HG03432 (cell line): Measurements from ENCODE around the gene PSD2.
"Not testable (repeated sequence)": the region's sequence is repeated elsewhere in the genome, so short reads cannot be mapped to it uniquely, and the experiment has no call there.

ENCODE experiments used
- ATAC-seq: cut with Tn5 transposase; IDR thresholded peaks from one replicate; pipeline ENCODE4 v1.9.1; 2021; ENCODE audit warnings: mild to moderate bottlenecking, moderate library complexity; ENCODE audit not compliant: unreplicated experiment

The PSD2 gene

DNA sequence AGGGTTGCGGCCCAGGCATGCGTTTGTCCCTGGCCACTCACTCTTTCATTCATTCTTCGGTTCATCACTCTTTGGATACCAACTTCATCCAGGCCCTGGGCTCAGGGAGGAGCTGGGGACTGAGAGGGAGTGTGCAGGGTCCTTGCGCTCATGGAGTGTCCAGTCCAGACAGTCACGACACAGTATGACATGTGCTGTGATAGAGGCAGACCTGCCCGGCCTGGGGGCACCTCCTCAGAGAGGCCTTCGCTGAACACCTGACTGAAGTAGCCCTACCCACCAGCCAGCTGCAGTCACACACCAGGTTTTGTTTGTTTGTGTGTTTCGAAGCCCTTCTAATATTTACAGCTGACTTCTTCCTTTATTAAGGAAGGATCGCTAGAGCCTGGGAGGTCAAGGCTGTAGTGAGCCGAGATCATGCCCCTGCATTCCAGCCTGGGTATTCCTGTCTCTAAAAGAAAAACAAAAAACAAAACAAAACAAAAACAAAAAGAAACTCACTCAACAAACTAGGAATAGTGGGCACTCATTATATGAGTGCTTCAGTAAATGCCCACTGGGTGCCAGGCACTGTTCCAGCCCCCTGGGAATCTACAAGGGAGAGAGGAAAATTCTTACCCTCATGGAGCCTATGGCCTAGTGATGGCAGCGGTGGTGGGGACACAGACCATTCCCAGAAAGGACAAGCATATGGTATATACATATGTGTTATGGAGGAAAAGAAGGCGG, 6.3 kb upstream of the PSD2 start:
- no peak for ATAC-seq

DNA sequence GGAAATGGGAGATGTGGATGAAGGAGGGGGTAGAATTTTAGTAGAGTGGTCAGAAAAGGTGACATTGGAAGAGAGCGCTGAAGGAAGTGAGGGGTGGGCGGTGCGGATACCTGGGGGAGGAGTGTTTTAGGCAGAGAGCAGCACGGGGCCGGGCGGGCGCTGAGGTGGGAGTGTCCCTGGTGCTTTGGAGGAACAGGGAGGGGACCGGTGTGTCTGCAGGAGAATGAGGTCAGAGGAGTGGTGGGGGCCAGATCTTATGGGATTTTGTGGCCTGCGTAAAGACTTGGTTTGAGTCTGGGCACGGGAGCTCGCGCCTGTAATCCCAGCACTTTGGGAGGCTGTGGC, 5.8 kb upstream of the PSD2 start:
- ATAC-seq: no peak

DNA sequence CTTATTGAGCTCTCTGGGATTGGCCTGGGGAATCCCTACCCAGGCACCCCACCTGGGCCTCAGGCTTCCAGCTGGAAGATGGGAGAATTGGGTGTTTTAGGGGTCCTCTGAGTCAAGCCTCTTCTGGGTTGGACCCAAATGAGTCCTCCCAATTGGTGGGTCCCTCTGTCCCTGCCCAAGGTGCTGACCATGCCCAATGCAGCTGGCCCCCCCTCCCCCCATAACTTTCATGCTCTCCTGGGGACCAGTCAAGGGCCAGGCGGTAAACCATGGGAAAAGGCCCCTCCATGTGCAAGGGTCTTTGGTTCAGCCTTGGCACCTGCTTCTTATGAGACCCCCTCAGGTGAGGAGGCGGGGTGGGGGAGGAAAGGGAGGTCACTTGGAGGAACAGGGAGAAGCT, 3.4 kb upstream of the PSD2 start:
- no peak for ATAC-seq

- ATAC-seq: not testable (repeated sequence)
These were observed 3.0 kb upstream of the PSD2 start for GRCh38 chr5:139792655-139793054.

DNA sequence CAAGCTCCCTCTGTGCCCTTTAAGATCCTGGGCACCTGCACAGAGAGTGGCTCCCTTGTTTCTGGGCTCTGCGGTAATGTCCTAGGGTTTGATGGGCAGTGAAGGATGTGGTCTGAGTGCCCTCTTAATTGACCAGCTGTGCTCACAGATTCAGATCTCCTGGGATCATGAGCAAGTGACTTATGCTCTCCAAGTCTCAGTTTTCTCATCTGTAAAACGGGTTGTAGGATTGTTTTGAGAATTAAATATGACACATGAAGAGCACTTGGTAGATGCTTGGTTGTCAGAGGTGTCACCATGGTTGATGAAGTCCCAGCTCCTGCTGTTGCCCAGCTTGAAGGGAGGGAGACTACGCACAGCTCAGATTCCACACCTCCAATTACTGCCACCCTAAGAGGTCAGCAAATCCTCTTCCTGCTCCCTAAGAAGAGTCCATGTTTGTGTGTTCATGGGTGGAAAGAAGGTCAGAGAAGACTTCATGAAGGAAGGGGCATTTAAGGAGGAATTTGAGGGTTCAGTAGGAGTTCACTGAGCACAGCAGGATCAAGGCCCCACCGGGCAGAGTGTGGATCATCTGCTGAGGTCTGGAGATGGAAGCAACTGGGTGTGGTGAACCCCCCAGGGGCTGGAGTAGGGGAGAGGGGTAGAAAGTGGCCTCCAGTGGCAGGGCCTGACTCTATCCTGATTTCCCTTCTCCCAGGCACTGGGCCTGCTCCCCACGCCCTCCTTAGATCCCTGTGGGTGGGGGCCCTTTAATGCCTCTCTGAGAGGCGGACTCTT, 1.4 kb upstream of the PSD2 start:
- no peak for ATAC-seq

DNA sequence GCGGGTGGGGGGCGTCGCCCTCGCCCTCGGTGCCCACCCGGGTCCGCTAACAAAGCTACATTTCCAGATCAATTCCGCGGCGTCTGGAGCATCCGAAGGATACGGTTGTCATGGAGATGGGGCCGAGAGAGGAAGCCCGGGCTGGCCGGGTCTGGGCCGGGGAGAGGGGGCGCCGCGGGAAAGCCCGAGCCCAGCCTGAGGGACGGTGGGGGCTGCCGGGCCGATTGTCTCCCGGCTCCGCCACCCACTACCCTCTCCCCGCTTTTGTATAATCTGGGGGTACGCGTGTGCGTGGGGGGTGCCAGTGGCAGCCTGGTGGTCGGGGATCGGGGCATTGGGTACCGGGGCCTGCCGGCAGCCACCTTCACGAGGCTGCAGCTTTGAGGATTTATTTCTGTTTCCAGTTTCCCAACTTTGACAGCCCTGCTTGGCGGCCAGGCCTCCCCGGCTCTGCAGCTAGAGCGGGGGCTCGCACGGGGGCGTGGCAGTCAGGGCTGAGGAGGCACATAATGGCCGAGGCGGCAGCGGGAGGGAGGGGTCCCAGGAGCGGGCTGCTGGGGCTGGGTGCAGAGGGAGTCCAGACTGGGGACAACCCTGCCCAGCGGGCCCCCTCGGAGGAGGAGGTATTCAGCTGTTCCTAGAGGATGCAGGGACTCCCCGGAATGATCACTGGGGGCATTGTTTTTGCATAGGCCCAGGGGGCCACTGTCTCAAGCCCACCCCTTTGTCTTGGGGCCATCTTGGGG, 626 bp downstream of the PSD2 start:
- ATAC-seq: no peak

DNA sequence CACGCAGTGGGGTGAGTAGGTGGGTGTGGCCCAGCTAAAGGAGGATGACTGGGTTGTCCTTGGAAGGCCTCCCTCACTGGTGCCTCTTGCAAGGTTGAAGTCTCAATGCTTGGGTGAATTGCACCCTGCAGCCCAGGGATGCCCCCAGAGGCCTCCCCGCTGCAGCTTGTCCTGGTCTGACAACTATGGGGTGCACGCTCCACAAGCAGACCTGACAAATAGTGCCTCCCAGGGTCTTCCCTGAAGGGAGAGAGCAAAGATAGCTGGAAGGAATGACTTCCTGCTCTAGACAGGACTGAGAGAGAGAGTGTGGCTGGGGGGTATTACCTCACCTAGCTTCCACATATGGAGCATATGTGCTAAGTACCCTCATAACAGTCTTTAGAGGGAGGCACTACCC, 1.7 kb downstream of the PSD2 start:
- ATAC-seq: no peak

- ATAC-seq: no peak
These were observed 2.4 kb downstream of the PSD2 start for GRCh38 chr5:139797856-139798510.

GRCh38 chr5:139798883-139799282, 3.3 kb downstream of the PSD2 start:
- no peak for ATAC-seq

- no peak for ATAC-seq
These were observed 3.8 kb downstream of the PSD2 start for GRCh38 chr5:139799359-139799758.

DNA sequence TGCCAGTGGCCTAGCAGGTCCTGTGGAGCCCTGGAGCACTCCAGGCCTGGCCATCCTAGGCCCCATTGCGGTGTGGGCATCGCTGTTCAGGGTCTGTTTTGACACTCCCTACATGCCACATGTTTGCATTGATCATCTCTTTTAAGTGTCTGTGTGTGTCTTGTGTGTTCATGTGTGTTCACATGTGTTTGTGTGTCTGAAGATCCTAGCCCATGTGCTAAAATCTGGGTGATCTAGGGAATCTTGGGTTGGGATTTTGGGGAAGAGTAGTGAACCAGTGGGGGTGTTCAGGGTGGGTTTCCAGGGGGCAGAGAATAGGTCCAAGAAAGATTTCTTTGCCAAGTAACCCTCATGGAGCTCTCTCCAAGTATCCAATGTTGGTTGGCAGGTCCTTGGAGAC, 8.4 kb downstream of the PSD2 start:
- ATAC-seq: no peak

DNA sequence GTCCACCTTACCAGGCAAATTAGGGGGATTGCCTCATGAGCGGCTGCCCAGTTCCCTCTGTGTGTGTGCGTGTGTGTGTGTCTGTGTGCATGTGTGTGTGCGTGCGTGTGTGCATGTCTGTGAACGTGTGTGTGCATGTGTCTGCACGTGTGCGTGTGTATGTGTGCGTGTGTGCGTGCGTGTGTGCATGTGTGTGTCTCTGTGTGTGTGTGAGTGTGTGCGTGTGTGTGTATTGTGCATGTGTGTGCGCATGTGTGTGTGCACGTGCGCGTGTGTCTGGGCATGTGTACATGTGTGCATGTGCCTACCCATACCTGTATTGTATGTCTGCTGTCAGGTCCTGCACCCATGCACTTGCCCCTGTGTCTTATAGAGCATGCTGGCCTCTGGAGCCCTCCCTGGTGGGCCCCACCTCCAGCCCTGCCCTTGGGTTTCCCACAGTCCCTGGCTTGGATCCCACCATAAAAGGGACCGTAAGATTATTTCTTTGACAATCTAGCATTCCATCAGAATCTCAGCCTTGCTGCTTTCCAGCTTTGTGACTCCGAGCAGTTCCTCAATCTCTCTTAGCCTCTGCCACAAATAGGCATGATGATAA, 9.3 kb downstream of the PSD2 start:
- no peak for ATAC-seq

DNA sequence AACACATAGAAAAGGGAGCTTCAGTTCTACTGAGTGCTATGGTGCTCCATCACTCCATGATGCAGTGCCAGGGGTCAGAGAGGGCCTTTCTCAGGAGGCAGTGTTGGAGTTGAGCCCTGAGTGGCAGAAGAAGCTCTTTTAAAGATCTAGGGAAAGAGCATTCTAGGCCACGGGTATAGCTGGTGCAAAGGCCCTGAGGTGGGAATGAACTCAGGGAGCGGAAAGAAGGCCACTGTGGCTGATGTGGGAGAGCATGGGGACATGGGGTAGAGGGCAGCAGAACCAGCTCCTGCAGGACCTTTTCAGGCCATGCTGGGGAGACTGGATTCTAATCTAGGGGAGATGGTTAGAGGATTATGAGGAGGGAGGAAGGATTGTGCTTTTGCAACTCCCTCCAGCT, 9.9 kb downstream of the PSD2 start:
- ATAC-seq: no peak

GRCh38 chr5:139806111-139806510, 10.5 kb downstream of the PSD2 start:
- no peak for ATAC-seq

DNA sequence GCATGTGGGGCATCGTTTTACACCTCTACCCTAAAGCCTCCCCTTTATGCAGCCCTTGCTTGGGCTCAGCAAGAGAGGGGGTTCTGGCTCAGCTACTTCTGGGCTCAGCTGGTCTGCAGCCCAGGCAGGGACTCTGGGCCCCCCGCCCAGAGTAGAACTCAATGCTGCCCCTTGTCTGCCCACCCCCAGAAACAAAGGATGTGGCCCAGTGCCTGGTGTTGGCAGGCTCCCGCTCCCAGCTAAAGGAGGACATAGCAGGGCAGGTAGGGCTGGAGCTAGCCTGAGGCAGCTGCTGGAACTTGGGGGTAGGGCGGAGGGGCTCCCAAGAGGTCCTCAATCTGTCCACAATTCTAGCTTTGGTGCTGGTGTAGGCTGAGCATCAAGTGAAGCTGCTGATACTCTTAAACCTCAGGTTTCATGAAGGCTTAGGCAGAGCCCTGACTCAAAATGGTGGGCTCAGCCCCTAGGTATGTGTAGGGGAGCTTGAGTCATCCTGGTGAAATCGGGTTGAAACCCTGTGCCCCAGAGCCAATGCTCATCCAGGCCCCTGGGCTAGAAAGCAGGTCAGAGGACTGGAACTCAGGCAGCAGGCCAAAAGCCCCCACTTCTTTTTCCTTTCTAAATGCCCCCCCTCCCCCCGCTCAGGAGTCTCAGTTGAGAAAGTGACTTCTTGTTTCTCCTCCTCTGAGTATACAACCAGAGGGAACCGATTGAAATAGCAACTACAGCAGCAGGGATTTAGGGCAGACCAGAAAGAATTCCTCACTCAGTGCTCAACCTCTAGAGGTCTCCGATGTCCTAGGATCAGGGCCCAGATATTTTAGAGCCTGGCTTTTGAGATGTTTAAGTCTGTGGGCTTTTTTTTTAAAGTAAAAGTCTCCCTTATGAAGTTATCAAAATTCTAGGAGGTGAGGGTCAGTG, 11.4 kb downstream of the PSD2 start:
- ATAC-seq: no peak

DNA sequence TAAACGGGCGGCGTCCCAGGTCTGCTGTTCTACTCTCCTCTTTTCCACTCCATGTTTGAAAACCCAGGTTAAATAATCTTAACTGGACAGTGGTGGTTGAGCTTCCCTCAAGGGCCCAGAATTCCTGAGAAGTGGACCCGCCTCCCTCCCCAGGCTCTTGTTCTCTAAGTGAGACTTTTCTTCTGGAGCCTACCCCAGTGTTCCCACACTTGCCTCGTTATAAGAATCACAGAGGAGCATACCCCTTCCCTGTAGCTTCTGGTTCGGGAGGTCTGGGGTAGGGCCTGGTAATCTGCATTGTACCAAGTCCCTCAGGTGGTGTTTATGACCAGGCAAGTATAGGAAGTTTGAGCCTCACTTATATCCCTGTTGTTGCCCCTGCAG, 12.0 kb downstream of the PSD2 start:
- no peak for ATAC-seq

- peak; percentile 48 for ATAC-seq
These were observed 13.1 kb downstream of the PSD2 start for GRCh38 chr5:139808481-139809330.

DNA sequence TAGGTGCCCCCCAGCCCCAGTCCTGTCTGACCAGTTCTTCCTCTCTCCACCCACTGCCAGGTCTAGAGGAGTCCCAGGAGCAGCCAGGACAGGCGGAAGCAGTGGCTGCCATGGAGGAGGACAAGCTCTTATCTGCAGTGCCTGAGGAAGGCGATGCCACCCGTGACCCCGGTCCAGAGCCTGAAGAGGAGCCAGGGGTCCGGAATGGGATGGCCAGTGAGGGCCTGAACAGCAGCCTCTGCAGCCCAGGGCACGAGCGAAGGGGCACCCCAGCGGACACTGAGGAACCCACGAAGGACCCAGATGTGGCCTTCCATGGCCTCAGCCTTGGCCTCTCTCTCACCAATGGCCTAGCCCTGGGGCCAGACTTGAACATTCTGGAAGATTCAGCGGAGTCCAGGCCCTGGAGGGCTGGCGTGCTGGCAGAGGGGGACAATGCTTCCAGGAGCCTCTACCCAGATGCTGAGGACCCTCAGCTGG, 13.8 kb downstream of the PSD2 start:
- ATAC-seq: no peak
